HG03280 (cell line): ENCODE results near the gene GABPA.
"Not testable (repeated sequence)": the region's sequence is repeated elsewhere in the genome, so short reads cannot be mapped to it uniquely, and the experiment has no call there.

Experiments
- ATAC-seq: cut with Tn5 transposase; IDR thresholded peaks from one replicate; pipeline ENCODE4 v1.9.1; 2021; ENCODE audit warnings: mild to moderate bottlenecking, moderate library complexity; ENCODE audit not compliant: unreplicated experiment

Gene GABPA

DNA sequence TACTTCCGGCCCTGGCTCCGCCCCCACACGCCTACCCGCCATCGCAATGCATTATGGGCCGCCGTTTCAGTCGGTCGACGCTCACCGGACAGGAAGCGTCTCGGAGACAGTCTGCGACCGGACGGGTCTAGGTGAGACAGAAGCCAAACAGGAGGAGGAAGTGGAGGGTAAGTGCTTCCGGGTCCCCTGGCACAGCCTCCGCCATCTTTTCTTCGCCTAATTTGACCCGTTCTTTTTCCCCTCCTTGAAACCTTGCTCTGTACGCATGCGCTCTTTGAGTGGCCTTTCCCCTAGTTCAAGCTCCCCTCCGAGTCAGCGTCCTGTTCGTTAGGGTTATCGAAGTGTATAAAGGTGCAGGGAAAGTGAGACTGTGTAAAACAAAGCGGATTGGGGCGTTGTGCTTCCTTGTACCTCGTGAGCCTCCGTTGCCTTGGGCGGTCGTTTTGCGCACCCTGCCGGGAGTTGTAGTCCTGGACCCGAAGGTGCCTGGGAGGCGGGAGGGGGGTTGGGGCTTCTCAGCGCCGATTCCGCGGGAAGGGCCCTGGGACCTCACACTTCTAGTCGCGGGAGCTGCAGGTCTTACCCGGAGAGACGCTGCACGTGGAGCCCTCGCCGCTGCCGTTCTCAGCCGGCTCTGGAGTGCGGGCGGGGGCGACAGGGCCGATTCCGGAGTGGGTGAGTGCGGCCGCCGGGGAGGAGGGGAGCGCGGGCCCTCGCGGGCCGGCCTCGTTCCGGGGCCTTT lies at the start of gene GABPA, which contains the start of gene ATP5PF:
GABPA (plus strand) TSS at position 69 of the 742 bp plus-strand sequence. CDS start 6,627 bp downstream, outside the sequence.
ATP5PF (minus strand) TSS at position 1 of the 742 bp plus-strand sequence. CDS start 5,110 bp downstream, outside the sequence.
- ATAC-seq = peak; percentile 88

DNA sequence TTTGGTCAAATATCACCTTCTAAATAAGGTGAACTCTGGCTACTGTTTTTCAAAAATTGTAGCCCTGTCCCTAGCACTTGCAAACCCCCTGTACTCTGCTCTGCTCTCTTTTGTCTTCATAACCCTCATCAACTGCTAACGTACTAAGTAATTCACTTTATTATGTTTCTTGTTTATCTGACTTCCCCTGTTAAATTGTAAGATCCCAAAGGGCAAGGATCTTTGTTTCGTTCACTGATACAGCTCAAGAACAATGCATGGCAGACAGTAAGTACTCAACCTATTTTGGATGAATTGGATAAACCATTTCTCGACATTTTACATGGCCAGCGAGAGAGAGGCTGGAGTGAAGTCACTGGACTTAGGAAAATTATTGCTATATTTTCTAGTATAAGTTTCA lies 47.0 kb upstream of the GABPA start:
- no peak for ATAC-seq

DNA sequence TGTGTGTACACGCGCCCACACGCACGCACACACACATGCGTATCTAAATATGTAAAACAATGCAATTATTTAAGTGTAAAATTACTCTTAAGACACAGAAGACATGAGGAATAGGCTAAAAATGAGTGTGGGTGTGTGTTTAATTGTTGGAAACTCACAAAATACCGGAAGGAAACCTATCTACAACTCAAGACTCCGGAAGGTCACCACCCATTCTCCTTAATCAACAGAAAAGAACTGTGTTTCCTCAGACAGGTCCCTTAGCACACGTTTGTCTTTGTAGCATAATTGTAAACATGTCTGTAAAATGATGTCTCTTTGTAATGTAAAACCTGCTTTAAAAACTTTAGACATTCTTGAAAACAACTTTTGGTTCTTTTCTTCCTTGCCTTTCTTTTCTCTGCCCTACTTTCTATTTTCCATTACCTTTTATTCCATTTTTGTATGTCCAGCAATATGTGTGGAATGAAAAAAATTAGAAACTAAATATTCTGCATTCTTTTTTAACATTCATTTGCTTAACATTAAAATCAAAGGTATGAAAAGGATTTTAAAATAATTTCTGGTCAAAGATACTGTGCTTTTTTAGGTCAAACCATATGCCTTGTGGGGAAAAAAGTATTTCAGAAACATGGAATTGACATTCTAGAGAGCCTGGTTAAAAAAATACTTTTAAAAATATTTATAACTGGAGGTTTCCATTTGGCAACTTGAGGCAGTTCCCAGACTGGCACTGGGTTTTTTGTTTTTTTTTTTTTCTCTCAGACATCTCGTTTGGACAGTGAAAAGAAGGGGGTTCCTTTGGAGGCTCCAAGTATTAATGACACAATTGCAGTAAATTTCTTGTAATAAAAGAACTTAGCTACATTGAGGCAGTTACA lies 46.3 kb upstream of the GABPA start:
- no peak for ATAC-seq

DNA sequence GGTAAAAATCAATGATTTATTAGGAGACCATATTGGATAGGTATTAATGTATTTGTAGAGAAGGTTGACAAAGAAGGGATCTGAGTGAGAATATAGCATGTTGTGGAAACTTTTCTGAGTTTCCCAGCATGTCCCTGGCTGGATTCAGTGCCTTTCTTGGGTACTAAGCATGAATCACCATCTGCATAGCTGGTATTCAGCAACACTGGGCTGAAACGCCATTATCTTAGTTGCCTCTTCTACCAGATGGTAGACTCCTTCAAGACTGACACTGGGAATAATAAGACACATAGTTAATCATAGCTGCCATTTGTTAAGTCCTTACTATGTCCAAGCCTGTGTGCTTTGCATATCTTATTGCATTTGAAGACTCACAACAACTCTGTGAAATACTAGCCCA lies 45.5 kb upstream of the GABPA start:
- ATAC-seq = no peak

DNA sequence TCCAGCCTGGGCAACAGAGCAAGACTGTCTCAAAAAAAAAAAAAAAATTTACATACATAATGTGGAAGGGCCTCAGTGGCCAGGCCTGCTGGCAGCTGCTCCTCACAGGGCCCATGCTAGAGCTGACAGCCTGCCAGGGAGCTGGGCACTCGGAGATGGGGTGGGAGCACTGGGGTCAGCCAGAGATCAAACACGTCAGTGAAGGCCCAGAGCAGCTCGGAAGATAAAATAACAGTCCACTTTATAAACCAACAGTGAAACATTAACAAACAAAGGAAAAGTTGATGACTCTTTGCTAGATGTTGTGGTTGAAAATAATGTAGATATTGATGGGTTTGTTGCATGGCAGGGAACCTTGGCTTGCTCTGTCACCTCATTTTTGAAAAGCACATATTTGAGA lies 42.8 kb upstream of the GABPA start:
- no peak for ATAC-seq

DNA sequence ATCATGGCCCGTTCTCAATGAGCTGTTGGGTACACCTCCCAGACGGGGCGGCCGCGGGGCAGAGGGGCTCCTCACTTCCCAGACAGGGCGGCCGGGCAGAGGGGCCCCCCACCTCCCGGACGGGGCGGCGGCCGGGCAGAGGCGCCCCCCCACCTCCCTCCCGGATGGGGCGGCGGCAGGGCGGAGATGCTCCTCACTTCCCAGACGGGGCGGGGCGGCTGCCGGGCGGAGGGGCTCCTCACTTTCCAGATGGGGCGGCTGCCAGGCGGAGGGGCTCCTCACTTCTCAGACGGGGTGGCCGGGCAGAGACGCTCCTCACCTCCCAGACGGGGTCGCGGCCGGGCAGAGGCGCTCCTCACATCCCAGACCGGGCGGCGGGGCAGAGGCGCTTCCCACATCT lies 39.3 kb upstream of the GABPA start:
- not testable (repeated sequence) for ATAC-seq

DNA sequence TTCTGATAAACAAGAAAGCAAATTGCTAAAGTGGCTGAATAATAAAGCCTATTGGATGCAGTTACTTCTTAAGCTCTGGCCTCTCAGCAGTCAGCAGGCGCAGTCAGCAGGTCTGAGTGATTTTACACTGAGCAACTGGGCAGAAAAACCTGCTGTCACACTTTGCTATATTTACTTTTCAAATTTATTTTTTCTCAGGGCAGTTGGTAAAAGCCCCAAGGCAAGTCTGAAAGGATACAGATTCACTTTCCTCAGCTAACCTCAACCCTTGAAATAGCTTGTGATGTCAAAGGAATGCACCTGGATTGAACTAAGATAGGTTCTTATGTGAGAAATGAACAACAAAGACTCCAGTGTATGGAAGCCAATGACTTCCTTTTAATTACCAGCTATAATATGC lies 34.0 kb upstream of the GABPA start:
- no peak for ATAC-seq

DNA sequence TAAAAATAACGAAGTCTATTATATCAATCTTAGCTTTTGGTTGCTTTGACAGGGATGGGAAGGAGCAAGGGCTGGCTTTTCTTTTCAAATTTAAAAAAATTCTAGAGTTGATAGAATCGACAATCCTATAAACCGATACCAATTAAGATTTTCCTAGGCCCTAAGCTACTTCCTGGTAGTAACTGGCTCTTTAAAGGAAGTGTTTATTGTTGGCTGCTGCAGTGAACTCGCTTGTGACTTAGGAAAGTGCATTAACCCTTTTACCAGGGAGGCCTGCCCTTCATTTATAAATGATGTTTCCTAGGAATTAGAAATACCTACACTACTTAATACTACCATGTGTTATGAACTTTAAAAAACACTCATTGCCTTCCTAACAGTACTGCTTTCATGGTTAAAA lies 33.2 kb upstream of the GABPA start:
- ATAC-seq = no peak

DNA sequence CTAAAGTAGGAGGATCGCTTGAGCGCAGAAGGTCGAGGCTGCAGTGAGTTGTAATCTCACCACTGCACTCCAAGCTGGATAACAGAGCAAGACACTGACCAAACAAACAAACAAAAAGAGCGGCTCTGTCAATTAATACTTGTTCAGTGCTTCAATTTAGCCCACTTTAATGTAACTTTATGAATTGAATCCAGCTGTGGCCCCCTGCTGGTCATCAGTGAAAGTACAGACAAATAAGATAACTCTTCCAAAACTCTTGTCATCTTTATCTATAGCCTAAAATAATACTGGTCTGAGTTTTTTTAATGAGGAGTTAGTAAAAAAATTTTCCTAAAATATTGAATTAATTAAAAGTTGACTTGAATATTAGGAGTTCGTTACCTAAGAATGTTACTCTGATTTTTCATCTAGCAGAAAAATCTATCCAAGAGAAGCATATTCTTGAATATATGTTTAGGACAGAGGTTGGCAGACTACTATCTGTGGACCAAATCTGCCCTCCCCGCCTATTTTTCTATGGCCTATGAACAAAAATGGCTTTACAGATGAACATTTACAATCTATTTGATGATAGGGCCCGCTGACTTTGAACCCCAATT lies 26.2 kb upstream of the GABPA start:
- ATAC-seq = no peak

DNA sequence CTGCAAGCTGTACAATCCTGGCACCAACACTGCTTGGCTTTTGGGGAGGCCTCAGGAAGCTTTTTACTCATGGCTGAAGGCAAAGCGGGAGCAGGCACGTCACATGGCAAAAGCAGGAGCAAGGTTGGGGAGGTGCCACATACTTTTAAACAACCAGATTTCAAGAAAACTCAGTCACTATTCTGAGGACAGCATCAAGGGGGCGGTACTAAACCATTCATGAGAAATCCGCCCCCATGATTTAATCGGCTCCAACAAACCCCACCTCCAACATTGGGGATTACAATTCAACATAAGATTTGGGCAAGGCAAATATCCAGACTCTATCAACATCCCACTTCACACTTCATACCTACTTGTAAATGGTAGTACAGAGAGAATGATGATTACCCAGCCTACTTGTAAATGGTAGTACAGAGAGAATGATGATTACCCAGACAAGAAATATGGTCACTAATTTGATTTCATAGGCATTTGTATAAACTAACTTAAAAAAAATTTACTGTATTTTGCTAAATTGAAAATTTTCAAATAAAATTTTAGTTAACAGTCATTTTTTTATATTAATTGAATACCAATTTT lies 25.0 kb upstream of the GABPA start:
- no peak for ATAC-seq

DNA sequence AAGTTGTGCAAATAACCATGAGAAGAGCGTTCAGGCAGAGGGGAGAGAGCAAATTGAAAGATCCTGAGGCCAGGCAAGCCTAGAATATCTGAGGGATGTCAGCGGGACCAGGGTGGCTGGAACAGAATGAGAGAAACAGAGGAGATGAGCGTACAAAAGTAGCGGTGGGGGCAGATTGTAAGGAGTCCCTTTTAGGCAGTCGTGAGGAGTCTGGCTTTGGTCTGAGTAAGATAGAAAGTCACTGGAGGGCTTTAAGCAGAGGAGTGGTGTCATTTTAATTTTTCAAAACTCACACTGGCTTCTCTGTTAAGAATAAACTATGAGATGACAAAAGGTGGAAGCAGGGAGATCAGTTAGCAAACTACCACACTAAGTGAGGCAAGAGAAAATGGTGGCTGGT lies 24.2 kb upstream of the GABPA start:
- ATAC-seq = no peak

DNA sequence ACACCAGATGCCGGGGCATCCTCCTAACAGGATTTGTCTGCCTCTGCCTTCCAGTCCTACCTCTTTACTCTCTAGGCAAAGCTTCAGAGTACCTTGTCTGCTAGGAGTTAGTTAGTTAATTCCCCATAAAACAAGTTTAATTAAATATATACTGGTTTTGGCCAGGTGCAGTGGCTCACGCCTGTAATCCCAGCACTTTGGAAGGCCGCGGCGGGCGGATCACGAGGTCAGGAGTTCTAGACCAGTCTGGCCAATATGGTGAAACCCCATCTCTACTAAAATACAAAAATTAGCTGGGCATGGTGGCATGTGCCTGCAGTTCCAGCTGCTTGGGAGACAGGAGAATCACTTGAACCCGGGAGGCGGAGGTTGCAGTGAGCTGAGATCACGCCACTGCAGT lies 20.7 kb upstream of the GABPA start:
- ATAC-seq = not testable (repeated sequence)

DNA sequence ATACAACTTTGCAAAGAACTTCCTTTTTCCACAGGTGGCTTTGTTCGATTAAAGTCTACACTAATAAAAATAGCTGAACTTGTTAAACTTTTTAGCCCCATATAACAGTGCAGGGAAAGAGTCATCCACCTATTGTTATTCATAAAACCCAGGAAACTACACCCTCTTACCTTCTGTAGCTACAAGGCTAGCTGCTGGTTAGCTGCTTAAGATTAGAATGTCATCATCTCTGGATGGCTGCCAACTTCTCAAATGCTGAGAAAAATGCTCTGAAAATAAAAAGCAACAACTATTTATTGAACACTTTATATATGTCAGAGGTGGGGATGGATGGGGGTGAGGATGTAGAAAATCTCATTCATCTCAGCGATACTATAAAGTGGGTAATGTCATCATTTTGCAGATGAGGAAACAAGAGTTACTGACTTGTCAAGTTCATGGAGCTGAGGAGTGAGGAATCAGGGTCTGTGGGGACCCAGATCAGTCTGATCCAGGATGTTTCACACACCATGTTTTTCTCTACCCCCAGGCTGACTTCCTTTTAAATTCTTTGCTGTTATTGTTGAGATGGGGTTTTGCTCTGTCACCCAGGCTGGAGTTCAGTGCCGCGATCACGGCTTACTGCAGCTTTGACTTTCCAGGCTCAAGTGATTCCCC lies 17.2 kb upstream of the GABPA start:
- no peak for ATAC-seq

DNA sequence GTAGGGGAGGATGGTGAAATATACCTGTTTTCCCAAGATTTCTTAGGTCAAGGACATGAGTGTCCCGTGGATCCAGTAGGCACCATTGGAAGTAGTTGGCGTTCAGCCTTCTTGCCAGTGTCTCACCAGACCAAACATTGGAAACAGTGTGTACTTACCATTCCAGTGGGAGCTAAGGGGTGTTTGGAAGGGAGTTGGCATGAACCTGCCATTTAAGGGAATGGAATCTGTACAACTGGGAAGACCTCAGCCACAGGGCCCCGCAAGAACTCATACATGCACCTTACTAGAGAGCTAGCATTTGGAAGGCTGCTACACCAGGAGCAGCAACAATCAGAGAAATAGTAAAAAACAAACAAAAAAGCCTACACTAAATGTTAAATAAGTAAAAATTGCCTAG lies 12.8 kb upstream of the GABPA start:
- no peak for ATAC-seq

DNA sequence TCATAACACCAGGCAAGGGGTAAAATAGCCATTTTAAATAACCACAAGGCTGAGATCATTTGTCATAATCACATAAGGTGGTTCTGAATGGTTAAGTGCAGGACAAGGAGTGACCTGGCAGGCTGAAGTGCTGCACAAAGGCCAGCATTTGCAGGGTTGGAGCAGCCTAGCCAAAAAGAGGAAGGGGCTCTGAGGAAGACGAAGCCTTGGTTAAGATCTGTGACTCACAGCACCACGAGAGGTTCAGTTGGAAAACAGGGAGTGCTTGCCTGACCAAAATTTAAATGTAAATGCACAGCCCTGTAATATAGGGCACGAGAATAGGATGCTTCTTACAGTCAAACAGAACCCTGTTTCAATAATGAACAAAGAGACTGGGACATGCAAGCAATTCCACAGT lies 12.1 kb upstream of the GABPA start:
- ATAC-seq = no peak

DNA sequence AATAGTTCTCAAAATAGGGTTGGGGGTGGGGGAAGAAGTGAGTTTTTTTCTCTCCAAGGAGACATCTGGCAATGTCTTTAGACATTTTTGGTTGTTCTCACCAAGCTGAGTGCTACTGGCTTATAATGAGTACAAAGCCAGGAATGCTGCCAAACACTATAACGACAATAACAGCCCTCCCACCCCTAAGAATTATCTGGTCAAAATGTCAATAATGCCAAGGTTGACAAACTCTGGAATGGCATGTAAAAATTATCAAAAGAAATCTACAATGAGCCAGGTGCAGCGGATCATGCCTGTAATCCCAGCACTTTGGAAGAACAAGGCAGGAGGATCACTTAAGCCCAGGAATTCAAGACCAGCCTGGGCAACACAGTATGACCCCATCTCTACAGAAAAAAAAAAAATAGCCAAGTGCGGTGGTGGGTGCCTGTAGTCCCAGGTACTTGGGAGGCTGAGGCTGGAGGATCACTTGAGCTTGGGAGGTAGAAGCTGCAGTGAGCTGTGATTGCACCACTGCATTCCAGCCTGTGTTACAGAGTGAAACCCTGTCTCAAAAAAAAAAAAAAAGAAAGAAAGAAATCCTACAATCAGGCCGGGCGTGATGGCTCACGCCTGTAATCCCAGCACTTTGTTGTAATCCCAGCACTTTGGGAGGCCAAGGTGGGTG lies 2.5 kb upstream of the GABPA start:
- no peak for ATAC-seq

DNA sequence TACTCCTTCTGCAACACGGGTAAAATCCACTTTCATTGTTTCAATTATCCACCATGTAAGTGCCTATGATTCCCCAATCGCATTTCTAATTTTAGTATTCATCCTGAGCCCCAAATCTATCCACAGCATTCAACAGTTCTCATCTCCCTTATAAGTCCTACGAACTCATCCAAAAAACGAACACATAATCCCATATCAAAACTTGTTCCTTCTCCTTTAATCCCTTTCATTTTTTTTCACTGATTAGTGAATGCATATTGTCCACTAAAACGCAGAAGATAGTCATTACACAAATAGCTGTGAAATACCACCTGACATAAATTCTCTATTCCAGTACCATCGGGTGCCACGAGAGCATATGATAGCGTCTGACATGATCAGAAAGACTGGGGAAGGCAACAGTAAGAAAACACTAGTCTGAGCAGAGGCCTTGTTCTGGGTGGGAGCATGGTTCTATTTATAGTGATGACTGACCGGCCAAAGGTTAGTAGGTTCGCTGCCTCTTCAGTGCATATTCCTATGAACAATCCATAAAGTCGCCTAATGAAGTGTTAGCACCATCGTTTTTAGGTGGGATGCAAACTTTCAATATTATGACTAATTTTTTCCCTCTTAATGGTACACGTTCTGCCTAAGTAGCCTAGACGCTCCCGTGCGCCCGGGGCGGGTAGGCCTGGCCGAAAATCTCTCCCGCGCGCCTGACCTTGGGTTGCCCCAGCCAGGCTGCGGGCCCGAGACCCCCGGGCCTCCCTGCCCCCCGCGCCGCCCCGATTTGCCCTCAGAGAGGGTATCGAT lies 716 bp upstream of the GABPA start:
- ATAC-seq = peak; percentile 10

DNA sequence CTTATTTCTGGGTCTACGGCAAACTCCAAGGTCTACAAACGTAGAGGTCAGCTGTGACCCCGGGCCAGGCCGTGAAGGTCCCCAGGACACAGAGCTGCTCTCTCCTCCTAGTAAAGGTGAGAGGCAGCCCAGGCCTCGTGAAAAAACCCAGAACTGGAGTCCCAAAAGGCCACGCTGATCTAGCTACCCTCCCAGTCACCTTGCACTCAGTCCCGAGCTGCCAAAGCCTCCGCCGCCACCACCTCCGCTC lies 193 bp upstream of the GABPA start:
- ATAC-seq = no peak

DNA sequence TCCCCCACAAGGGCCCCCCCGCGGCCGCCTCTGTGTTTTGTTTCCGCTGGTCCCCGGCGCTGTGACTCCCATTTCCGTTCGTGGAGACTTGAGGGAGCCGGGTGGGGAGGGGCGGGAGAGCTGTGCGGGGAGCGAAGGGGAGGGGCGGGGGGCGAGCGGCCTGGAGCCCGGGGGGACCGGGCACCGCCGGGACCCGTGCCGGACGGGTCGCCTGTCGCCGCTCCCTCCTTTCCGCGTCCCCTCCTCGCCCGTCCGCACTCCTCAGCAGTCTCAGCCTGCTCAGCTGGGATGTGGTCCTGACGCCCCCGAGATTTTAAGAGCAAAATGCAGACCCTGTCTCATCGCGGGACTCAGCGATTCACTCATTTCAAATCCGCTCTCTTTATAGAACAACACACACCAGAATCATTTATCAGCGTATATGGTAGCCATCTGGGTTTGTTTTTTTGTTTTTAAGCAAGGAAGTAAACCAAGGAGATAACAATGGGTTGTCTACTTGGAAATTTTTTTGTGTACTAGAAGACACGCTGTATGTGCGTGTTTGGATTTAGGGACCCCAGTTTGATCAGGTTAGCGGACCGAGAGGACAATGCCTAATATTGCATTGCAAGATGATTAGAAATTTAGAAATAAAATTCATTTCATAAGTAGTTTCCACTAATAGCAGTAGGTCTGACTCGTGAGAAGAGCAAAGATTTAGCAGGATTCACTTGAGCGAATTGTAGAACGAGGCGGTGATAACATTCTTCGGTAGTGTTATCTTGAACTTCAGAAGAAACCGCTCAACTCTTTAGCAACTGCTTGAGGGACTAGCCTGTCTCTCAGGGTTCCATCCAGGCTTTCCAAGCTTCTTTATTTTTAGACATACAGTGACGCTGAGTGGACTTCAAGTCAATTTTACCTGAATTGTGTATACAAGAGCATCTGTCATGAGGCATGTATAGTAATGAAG lies 1.1 kb downstream of the GABPA start:
- ATAC-seq = peak; percentile 9
